GM23248 (cell line): ENCODE results near the gene SGSM2. TPM values are rescaled to one million over a fixed set of nuclear protein-coding genes. Genes with fewer than 3 reads are reported as not detected.

Experiments used
- DNase-seq: peaks from one replicate; pipeline ENCODE4 v3.0.0-alpha.2; 2015
- H2AFZ ChIP-seq: fragments of 200-600 bp; sonication (generic); 2 replicates; pipeline ENCODE4 v1.6.1; 2016; ENCODE audit warnings: antibody characterized with exemption
- H3F3A ChIP-seq: fragments of 200-600 bp; sonication (generic); 2 replicates; pipeline ENCODE4 v1.6.1; 2016; ENCODE audit warnings: mild to moderate bottlenecking, antibody characterized with exemption, mixed run types; ENCODE audit not compliant: insufficient read depth
- H3K27ac ChIP-seq: fragments of 200-600 bp; sonication (generic); 2 replicates; pipeline ENCODE4 v1.5.1; 2016; ENCODE audit warnings: mild to moderate bottlenecking
- H3K27me3 ChIP-seq: fragments of 200-600 bp; sonication (generic); replicated peaks from 2 replicates; pipeline ENCODE4 v1.6.1; 2016; ENCODE audit warnings: mild to moderate bottlenecking; ENCODE audit not compliant: insufficient read depth
- H3K36me3 ChIP-seq: fragments of 200-600 bp; sonication (generic); 2 replicates; pipeline ENCODE4 v1.6.1; 2016; ENCODE audit warnings: low read depth, mild to moderate bottlenecking
- H3K4me1 ChIP-seq: fragments of 200-600 bp; sonication (generic); 2 replicates; pipeline ENCODE4 v1.6.1; 2016; ENCODE audit warnings: mild to moderate bottlenecking; ENCODE audit not compliant: insufficient read depth
- H3K4me2 ChIP-seq: fragments of 200-600 bp; sonication (generic); one replicate; pipeline ENCODE4 v1.6.1; 2016; ENCODE audit warnings: mild to moderate bottlenecking; ENCODE audit not compliant: unreplicated experiment
- H3K4me3 ChIP-seq: fragments of 200-600 bp; sonication (generic); 2 replicates; pipeline ENCODE4 v1.5.1; 2016; ENCODE audit warnings: mild to moderate bottlenecking
- H3K79me2 ChIP-seq: fragments of 200-600 bp; sonication (generic); 2 replicates; pipeline ENCODE4 v1.6.1; 2016; ENCODE audit warnings: mild to moderate bottlenecking; ENCODE audit not compliant: insufficient read depth
- H3K9ac ChIP-seq: fragments of 200-600 bp; sonication (generic); 2 replicates; pipeline ENCODE4 v1.6.1; 2016; ENCODE audit warnings: mild to moderate bottlenecking
- H3K9me2 ChIP-seq: fragments of 200-600 bp; sonication (generic); 2 replicates; pipeline ENCODE4 v1.6.1; 2016; ENCODE audit warnings: mixed run types, mild to moderate bottlenecking, moderate library complexity; ENCODE audit not compliant: insufficient read depth
- H3K9me3 ChIP-seq: fragments of 200-600 bp; sonication (generic); one replicate; pipeline ENCODE4 v1.6.1; 2017; ENCODE audit warnings: low read depth
- H4K20me1 ChIP-seq: fragments of 200-600 bp; sonication (generic); 2 replicates; pipeline ENCODE4 v1.6.0; 2016; ENCODE audit not compliant: insufficient read depth
- EZH2 ChIP-seq: fragments of 200-600 bp; sonication (generic); IDR thresholded peaks from 2 replicates; pipeline ENCODE4 v1.6.1; 2018; ENCODE audit warnings: antibody characterized with exemption, mild to moderate bottlenecking; ENCODE audit not compliant: insufficient read depth, poor library complexity, severe bottlenecking
- EZH2phosphoT487 ChIP-seq: fragments of 200-600 bp; sonication (generic); IDR thresholded peaks from 2 replicates; pipeline ENCODE4 v1.6.1; 2018; ENCODE audit warnings: antibody characterized with exemption, moderate library complexity, mild to moderate bottlenecking, low read depth; ENCODE audit not compliant: insufficient read depth
- WGBS, 2 experiments: methylation state at CpG; one replicate each; pipeline ENCODE4 v1.1.6; 2015 to 2017; ENCODE audit warnings: low lambda C conversion rate in 2 of 2, low coverage in 1 of 2; ENCODE audit errors: missing lambda C conversion rate in 2 of 2; 5-methylcytosine and 5-hydroxymethylcytosine counted together
- in situ Hi-C: fragments of 300-500 bp; cut with MboI; formaldehyde crosslinking; loops from 2 replicates; pipeline ENCODE4 v1.15.0; 2020
- polyA plus RNA-seq: library from polyadenylated mRNA; unstranded; fragments of >200 nt; fragmentation: Nextera tagmentation; extraction: Ambion mirVana; gene quantifications from 2 replicates; pipeline ENCODE4 v1.2.1, GENCODE V29; 2016
- total RNA-seq: library from RNA; depleted of rRNA; stranded (reverse); fragments of >200 nt; shearing (Covaris generic); gene quantifications from 2 replicates; pipeline ENCODE4 v1.2.3, GENCODE V29; 2014

The SGSM2 gene
- total and polyA plus RNA-seq, 2 experiments from 2014 or later, result 19.8 to 32.3 TPM

GRCh38 chr17:2297023-2297422 is 40.3 kb upstream of the SGSM2 start:
- Histone ChIP-seq H3K9me3 (no peaks in the 10 kb centered on the region), H4K20me1 (no peaks in the 10 kb centered on the region), H3K4me1 (peaks cover 8% of the 10 kb centered on the region), H3K27me3 (no peaks in the 10 kb centered on the region), H3K79me2 (peaks cover 78% of the 10 kb centered on the region), H3F3A (peaks cover 7% of the 10 kb centered on the region; the same call in 1 of the 2 replicates), H2AFZ (no peak overlapping the region), H3K27ac (no peak overlapping the region), H3K36me3 (peaks cover 20% of the 10 kb centered on the region; the same call in 1 of the 2 replicates), H3K9ac (no peak overlapping the region), H3K4me3 (no peak overlapping the region), H3K9me2 (no peaks in the 10 kb centered on the region), H3K4me2 (no peak overlapping the region)
- no peak for DNase-seq
- WGBS, 2 experiments, result 91 to 92% methylated on average over 5 of the region's 5 CpGs
- in situ Hi-C loops, result no loop called here
- TF ChIP-seq EZH2phosphoT487 (no peak), EZH2 (no peak)

DNA sequence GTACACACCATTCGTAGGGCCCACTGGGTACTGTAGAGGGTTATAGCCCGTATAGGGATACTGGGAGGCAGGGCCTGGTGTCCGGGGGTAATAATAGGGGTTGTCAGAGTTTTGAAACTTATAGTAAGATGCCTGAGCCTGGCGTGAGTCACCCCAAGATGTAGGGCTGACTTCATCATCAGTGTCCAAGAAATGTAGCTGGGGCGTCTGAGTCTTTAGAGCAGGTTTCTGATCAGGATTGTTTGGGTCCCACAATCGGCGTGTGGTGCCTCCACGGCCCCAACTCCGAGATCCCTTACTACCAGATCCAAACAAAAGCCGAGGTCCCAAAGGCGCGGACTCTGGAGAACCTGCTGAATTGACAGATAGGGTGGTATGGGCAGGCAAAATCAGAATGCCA is 38.2 kb upstream of the SGSM2 start:
- DNase-seq, result peak; percentile 17
- Histone ChIP-seq H3K4me3 (no peak overlapping the region), H3K9ac (no peak overlapping the region), H3K9me3 (no peaks in the 10 kb centered on the region), H3K27ac (no peak overlapping the region), H3K36me3 (peaks cover 20% of the 10 kb centered on the region; the same call in 1 of the 2 replicates), H2AFZ (no peak overlapping the region), H3K79me2 (peaks cover 90% of the 10 kb centered on the region), H3F3A (no peaks in the 10 kb centered on the region; the same call in 1 of the 2 replicates), H3K4me1 (0 out of 2 replicates have a peak, but pooled peaks cover 7% of the 10 kb centered on the region), H3K27me3 (no peaks in the 10 kb centered on the region), H3K4me2 (no peak overlapping the region), H3K9me2 (no peaks in the 10 kb centered on the region), H4K20me1 (no peaks in the 10 kb centered on the region)
- WGBS, 2 experiments, result 90 to 92% methylated on average over 9 to 12 of the region's 12 CpGs
- TF ChIP-seq EZH2 (no peak), EZH2phosphoT487 (no peak)
- in situ Hi-C loops, result no loop called here

DNA sequence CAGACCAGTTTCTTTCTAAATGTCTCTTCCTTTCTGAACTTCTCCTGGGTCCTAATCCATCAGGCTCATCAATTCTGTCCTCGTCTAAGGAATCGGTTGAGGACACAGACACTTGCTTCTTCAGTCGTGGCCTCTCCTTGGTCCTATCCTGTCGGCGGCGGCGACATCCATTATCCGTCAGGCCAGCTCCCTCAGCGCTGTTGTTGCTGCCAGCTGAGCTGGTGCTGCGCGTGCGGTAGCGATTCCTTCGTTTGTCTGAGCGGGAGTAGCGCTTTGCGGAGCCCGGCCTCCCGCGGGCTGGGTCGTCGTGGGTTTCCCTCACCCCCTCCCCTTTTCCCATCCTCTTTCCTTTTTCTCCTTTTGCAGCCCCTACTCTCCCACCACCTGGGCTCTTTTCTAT is 37.5 kb upstream of the SGSM2 start:
- H3K27ac ChIP-seq, result no peak overlapping the region
- no peak for TF ChIP-seq EZH2
- no peak for TF ChIP-seq EZH2phosphoT487
- H3K4me2 ChIP-seq, result no peak overlapping the region
- H3K27me3 ChIP-seq, result no peaks in the 10 kb centered on the region
- 97 to 98% methylated on average over 16 to 22 of the region's 22 CpGs for WGBS, 2 experiments
- in situ Hi-C loops, result no loop called here
- no peak overlapping the region for H3K9ac ChIP-seq
- H3K4me1 ChIP-seq, result 0 out of 2 replicates have a peak, but pooled peaks cover 7% of the 10 kb centered on the region
- H3K36me3 ChIP-seq, result peaks cover 17% of the 10 kb centered on the region; the same call in 1 of the 2 replicates
- DNase-seq, result no peak
- no peak overlapping the region for H2AFZ ChIP-seq
- no peak overlapping the region for H3K4me3 ChIP-seq
- no peaks in the 10 kb centered on the region for H3K9me2 ChIP-seq
- no peaks in the 10 kb centered on the region for H3K9me3 ChIP-seq
- peaks cover 90% of the 10 kb centered on the region for H3K79me2 ChIP-seq
- no peaks in the 10 kb centered on the region; the same call in 1 of the 2 replicates for H3F3A ChIP-seq
- no peaks in the 10 kb centered on the region for H4K20me1 ChIP-seq

DNA sequence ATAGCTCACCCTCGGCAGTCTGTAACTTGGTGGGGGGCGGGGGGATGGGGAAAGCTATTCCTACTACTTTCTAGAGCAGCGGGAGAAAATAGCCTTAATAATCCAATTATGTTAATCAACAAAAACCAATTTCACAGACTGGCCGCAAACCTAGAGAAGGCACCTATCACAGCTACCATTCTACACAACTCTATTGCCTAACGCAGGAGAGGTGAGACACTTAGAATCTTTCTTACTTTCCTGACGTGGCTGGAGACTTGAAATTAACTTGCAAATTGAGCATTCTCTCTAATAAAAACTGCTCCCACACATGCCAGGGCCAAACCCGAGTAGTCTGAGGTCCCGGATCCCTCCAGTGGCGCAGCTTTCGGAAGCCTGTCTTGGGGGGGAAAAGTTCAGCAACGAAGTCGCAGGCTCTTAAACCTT is 34.5 kb upstream of the SGSM2 start:
- DNase-seq, result no peak
- H2AFZ ChIP-seq, result peak overlapping the region; percentile 86
- H3K4me2 ChIP-seq, result peak overlapping the region; percentile 90
- in situ Hi-C loops, result no loop called here
- H4K20me1 ChIP-seq, result no peaks in the 10 kb centered on the region
- peak overlapping the region; percentile 85 for H3K27ac ChIP-seq
- H3K4me3 ChIP-seq, result peak overlapping the region; percentile 97
- H3K79me2 ChIP-seq, result peaks cover 87% of the 10 kb centered on the region
- H3K9me2 ChIP-seq, result no peaks in the 10 kb centered on the region
- no peaks in the 10 kb centered on the region; the same call in 1 of the 2 replicates for H3F3A ChIP-seq
- H3K4me1 ChIP-seq, result 0 out of 2 replicates have a peak, but pooled peaks cover 7% of the 10 kb centered on the region
- no peaks in the 10 kb centered on the region for H3K9me3 ChIP-seq
- peak overlapping the region; percentile 95 for H3K9ac ChIP-seq
- WGBS, 2 experiments, result 0 to 1% methylated on average over 12 of the region's 12 CpGs
- TF ChIP-seq EZH2, result no peak
- peaks cover 5% of the 10 kb centered on the region; the same call in 1 of the 2 replicates for H3K36me3 ChIP-seq
- no peaks in the 10 kb centered on the region for H3K27me3 ChIP-seq
